GM13976 (cell line): ENCODE measurements around the gene HLA-B.

Source experiments
- DNase-seq: peaks from one replicate; pipeline ENCODE4 v3.0.0; 2012; ENCODE audit warnings: low spot score
- CTCF ChIP-seq: IDR thresholded peaks from 2 replicates; pipeline ENCODE4 v1.5.1; 2012; ENCODE audit warnings: borderline replicate concordance, mild to moderate bottlenecking; ENCODE audit not compliant: insufficient read depth; ENCODE audit errors: extremely low read depth, missing control alignments, control extremely low read depth
- in situ Hi-C: fragments of 300-500 bp; cut with MboI; formaldehyde crosslinking; loops from one replicate; pipeline ENCODE4 v1.12.0; 2022; ENCODE audit warnings: low sequenced_read_pairs, mixed read lengths, inconsistent platforms; ENCODE audit not compliant: unreplicated experiment

The HLA-B gene

GRCh38 chr6:31349301-31349700, 7.7 kb downstream of the HLA-B start:
- in situ Hi-C loops, result no loop called here
- no peak for TF ChIP-seq CTCF
- no peak for DNase-seq

- no peak for DNase-seq
- in situ Hi-C loops, result no loop called here
- no peak for TF ChIP-seq CTCF
These were observed 11.8 kb downstream of the HLA-B start for GRCh38 chr6:31345026-31345730.

GRCh38 chr6:31340228-31340627, 16.8 kb downstream of the HLA-B start:
- no peak for DNase-seq
- TF ChIP-seq CTCF, result no peak
- in situ Hi-C loops, result no loop called here

GRCh38 chr6:31339210-31339609, 17.8 kb downstream of the HLA-B start:
- DNase-seq, result no peak
- in situ Hi-C loops, result no loop called here
- TF ChIP-seq CTCF, result no peak

- DNase-seq, result no peak
- in situ Hi-C loops, result no loop called here
These were observed 20.0 kb downstream of the HLA-B start for GRCh38 chr6:31336896-31337496.

More at GRCh38 chr6:31336896-31337496, 20.0 kb downstream of the HLA-B start:
- TF ChIP-seq CTCF, result no peak
